NCI-H510A (cell line): ENCODE results near the gene VSNL1.

Source experiments
- DNase-seq: peaks from one replicate; lab custom pipeline; 2025; lab: John Stamatoyannopoulos, UW

Gene VSNL1

GRCh38 chr2:17583166-17583565 lies 42.7 kb downstream of the VSNL1 start:
- DNase-seq: no peak

DNA sequence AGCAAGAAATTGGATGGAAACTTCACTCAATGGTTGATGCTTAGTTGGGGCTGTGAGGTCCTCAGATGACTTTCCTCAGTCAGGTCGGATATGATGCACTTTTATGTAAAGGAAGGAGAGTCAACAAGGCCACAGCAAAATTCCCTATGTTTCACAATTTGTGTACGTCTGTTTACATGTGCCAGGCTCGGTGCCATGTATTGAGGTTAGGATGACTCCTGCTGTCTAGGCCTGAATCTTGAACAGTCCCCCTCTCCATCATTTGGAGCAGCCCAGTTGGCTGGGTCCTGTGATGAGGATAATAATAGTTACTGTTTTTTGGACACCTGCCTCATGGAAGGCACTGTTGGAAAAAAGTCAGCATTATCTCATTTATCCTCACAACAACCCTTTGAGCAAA lies 43.1 kb downstream of the VSNL1 start:
- no peak for DNase-seq

DNA sequence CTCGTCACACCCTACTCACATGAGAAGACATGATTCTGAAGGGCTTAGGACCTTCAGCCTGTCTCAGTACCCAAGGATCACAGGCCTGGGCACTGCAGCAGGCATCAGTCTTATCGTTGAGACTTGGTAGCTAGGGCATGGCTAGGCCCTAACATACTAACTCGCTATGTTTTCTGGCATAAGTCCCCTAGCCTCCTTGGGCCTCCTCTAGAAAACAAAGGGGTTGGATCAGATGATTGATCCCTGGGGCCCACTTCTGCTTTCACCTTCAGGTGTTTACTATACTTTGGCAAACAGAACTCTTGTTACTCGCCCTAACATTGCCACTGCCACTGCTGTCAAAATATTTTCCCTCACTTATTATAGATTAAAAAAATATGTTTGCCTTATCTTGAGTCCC lies 44.2 kb downstream of the VSNL1 start:
- DNase-seq: no peak

DNA sequence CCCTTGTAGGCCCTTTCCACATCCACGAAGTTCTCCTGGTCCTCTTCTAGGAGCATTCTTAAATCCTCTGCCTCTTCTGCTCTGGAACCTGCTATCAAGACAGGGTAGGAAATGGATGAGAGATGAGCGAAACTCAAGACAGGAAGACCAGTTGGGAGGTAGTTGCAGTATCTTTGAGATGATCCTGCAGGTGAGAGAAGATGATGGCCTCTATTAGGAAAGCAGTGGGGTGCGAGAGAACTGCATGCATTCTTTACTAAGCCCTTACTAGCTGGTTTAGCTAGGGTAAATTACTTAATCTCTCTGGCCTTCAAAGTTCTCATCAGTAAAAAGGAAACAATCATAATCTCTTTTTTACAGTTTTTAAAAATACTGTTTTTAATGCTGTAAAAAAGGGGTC lies 47.0 kb downstream of the VSNL1 start:
- DNase-seq: no peak

DNA sequence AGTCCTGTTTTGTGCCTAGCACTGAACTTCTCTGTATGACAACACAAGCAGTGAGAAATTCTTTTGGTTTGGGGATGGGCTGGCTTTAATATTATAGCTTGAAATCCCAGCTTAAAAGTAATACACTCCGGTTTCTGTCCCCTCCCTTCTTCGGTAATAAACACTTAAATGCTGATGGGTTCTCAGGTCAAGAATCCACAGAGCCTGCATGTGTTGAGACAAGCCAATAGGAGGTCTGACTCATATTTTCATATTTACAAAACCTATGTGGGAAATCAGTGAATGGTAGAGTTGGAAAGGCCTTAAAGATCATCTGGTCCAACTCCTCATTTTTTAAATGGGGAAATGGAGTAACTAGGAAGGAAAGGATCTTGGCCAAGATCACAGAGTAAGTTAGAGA lies 47.5 kb downstream of the VSNL1 start:
- DNase-seq: no peak

DNA sequence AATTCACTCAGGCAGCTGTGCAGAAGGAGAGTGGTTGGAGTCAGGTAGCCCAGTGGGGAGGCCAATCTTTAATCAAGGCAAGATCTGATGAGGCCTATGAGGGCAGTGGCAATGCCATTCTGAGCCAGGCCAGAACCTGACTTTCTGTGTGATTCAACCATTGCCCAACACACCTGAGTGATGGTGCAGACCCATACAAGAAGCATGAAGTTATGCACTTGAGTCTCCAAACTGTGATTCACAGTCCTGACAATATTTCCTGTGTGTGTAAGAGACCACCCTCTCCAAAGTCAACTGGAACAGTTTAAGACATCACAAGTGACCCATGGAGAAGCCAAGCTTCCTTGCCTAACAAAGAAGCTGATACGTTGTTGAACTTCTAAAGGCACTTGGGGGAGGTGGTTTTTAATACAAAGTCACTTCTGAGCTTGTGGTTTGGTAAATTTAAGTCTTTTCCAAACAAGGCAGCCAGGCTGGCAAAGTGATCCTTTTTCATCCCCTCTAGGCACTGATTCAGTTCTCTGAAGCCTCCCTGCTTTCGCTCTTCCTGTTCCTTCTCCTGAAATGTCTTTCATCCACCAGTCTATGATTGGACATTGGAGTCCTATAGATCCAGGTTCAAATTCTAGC lies 49.0 kb downstream of the VSNL1 start:
- DNase-seq: no peak

DNA sequence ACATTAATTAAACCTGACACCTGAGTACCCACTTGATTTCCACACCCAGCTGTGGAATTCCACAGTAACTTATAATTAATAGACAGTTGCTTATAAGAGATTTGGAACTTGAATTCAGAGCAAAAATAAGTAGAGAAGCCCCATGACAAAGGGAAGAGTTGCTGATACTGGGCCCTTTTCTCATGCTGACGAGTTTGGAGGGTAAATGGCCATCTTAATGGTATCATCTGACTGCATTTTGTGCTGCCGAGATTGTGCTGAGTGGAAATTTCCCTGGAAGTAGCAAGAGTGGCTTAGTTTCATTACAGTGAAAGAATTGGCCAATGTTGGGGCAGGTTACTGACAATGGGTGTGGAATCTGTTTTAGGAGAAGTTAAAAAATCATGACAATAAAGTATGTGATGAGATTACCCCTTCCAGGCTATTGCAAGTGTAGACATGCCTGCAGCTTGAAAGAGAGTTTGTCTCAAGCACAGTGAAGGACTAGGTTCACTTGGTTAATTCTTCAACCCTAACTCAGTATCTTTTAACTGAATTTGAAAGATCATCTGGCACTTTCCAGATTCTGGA lies 49.9 kb downstream of the VSNL1 start:
- no peak for DNase-seq

GRCh38 chr2:17591846-17592245 lies 51.4 kb downstream of the VSNL1 start:
- DNase-seq: no peak

DNA sequence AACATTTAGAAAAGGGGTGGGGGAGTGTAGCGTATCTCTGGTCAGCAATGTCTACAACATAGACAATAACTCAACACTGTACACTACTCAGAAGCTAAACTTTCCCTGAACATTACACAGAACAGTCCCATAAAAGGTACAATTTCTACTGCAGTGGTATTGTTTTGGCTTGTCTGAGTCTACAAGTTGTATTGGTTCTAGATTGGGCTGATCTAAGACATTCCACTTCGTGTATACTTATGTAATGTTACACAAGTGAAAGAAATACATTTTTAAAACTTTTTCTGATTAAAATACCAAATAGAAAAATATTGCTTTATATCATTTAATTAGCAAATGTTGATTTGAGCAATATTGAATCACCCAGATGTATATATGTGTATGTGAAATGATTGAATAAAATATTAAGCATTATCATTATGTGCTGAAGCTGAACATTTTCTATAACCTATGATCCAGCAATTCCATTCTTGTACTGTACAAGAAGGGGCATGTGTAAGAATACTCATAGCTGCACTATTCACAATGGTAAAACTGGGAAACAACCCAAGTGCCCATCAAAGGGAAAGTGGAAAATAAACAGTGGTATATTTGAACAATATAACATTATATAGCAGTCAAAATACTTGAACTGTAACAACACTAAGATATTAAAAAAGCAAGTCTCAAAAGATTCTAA lies 52.4 kb downstream of the VSNL1 start:
- no peak for DNase-seq

- no peak for DNase-seq
These were observed 52.9 kb downstream of the VSNL1 start for GRCh38 chr2:17593445-17593840.

GRCh38 chr2:17593841-17594491 lies 53.5 kb downstream of the VSNL1 start:
- no peak for DNase-seq

- DNase-seq: no peak
These were observed 54.3 kb downstream of the VSNL1 start for GRCh38 chr2:17594533-17595401.

- no peak for DNase-seq
These were observed 59.1 kb downstream of the VSNL1 start for GRCh38 chr2:17599617-17600016.

- DNase-seq: no peak
These were observed 60.2 kb downstream of the VSNL1 start for GRCh38 chr2:17600556-17601204.

DNA sequence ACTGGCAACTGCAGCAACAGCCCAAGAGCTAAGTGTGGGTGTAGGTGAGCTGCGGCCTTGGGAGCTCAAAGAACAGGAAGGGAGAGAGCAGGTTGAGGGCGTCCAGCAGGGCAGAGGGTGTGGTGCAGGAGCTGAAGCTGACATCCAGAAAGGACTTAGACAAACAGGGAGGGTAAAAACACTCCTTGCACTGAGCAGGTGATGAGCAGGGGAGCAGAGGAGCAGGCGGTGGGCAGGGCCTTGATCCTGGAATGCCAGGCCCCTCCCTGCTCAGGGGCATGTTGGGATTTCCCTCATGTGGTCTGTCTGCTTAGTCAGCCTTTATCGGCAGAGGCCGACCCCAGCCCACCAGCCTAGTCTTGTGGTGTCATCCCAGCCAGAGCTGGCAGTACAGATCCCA lies 63.6 kb downstream of the VSNL1 start:
- DNase-seq: no peak

GRCh38 chr2:17605696-17606095 lies 65.2 kb downstream of the VSNL1 start:
- DNase-seq: no peak

DNA sequence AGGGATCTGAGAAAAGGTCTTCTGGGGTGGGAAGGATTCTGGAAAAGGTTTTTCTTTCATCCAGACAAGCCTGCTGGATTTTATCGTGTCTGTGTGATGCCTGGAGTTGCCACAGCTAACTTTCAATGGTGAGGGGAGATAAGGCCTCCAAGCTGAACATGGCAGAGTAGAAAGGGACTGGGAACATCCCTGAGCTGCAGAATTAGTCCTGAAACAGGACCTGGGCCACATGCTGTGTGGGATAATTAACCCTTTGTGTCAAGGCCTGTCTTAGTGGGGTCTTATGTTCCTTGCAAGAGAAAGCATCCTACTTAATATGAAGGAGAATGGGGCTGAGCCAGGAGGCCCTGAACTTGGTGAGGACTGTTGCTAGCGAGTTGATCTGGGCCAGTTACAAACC lies 66.4 kb downstream of the VSNL1 start:
- DNase-seq: no peak

GRCh38 chr2:17607379-17607778 lies 66.9 kb downstream of the VSNL1 start:
- no peak for DNase-seq

GRCh38 chr2:17608251-17608650 lies 67.8 kb downstream of the VSNL1 start:
- DNase-seq: no peak

- no peak for DNase-seq
These were observed 70.0 kb downstream of the VSNL1 start for GRCh38 chr2:17610521-17610920.

GRCh38 chr2:17611036-17611435 lies 70.5 kb downstream of the VSNL1 start:
- DNase-seq: no peak
